K562 (cell line): Measurements from ENCODE around the gene RFC5. TPM values are rescaled to one million over a fixed set of nuclear protein-coding genes. Genes with fewer than 3 reads are reported as not detected.

Source experiments
- CHCHD3 ChIP-seq: fragments of 250-450 bp; sonication (Bioruptor Pico); IDR thresholded peaks from 2 replicates; pipeline ENCODE4 v2.1.2; 2022; ENCODE audit warnings: mild to moderate bottlenecking
- CHD4 ChIP-seq: fragments of 200-600 bp; sonication (generic); IDR thresholded peaks from 3 replicates; pipeline ENCODE4 v1.6.1; 2012; ENCODE audit warnings: low read depth, mild to moderate bottlenecking, mixed read lengths, low read length, inconsistent platforms; ENCODE audit not compliant: insufficient read depth, insufficient replicate concordance, poor library complexity, severe bottlenecking
- CTBP1 ChIP-seq: fragments of 450-650 bp; IDR thresholded peaks from 2 replicates; pipeline ENCODE4 v1.6.1; 2016; ENCODE audit warnings: borderline replicate concordance
- DDX20 ChIP-seq: fragments of 450-650 bp; IDR thresholded peaks from 2 replicates; pipeline ENCODE4 v1.6.1; 2016; ENCODE audit warnings: missing genetic modification characterization, low read depth, mild to moderate bottlenecking, missing compliant biosample characterization, moderate library complexity
- ETS2 ChIP-seq: IDR thresholded peaks from 2 replicates; pipeline ENCODE4 v1.6.1; 2016; ENCODE audit warnings: borderline replicate concordance, missing genetic modification characterization, mild to moderate bottlenecking, moderate library complexity, missing compliant biosample characterization; ENCODE audit not compliant: poor library complexity, severe bottlenecking
- GABPB2 ChIP-seq: fragments of 250-450 bp; sonication (Bioruptor Pico); conservative IDR thresholded peaks from 2 replicates; pipeline ENCODE4 v1.5.1; 2021; ENCODE audit warnings: mild to moderate bottlenecking
- KDM1A ChIP-seq, 2 experiments: fragments of 450-650 bp; IDR thresholded peaks; 2 replicates each; pipeline ENCODE4 v1.6.1; 2016; ENCODE audit warnings: mild to moderate bottlenecking in 2 of 2
- MAFK ChIP-seq: IDR thresholded peaks from 2 replicates; pipeline ENCODE4 v1.6.1; 2011; ENCODE audit warnings: low read length, improper control_type of control experiment
- NELFE ChIP-seq: IDR thresholded peaks from 2 replicates; pipeline ENCODE4 v1.6.1; 2011; ENCODE audit warnings: mild to moderate bottlenecking; ENCODE audit not compliant: insufficient read depth, insufficient read length
- NFRKB ChIP-seq: fragments of 450-650 bp; IDR thresholded peaks from 2 replicates; pipeline ENCODE4 v1.6.1; 2016; ENCODE audit warnings: low read depth
- PRPF4 ChIP-seq: fragments of 200-400 bp; formaldehyde crosslinking; IDR thresholded peaks from one replicate; pipeline ENCODE4 v1.6.1; 2017; ENCODE audit warnings: low read length, low read depth, mild to moderate bottlenecking; ENCODE audit not compliant: insufficient read depth, poor library complexity, severe bottlenecking
- SLC30A9 ChIP-seq: fragments of 250-450 bp; sonication (Bioruptor Pico); IDR thresholded peaks from 2 replicates; pipeline ENCODE4 v1.8.0; 2022; ENCODE audit warnings: mild to moderate bottlenecking, moderate library complexity
- TCFL5 ChIP-seq: fragments of 250-450 bp; sonication (Bioruptor Pico); conservative IDR thresholded peaks from 2 replicates; pipeline ENCODE4 v1.6.1; 2021; ENCODE audit warnings: mild to moderate bottlenecking, moderate library complexity, matching md5 sums
- TFE3 ChIP-seq: fragments of 450-650 bp; formaldehyde crosslinking; IDR thresholded peaks from 2 replicates; pipeline ENCODE4 v1.4.0; 2020; ENCODE audit warnings: mild to moderate bottlenecking, mixed read lengths
- ZBTB33 ChIP-seq: sonication (generic); formaldehyde crosslinking; IDR thresholded peaks from 2 replicates; pipeline ENCODE4 v1.8.1; 2023; ENCODE audit warnings: mild to moderate bottlenecking, missing genetic modification reagents
- ZNF133 ChIP-seq: fragments of 250-450 bp; sonication (Bioruptor Pico); IDR thresholded peaks from 2 replicates; pipeline ENCODE4 v1.4.0; 2020; ENCODE audit warnings: mild to moderate bottlenecking
- ZNF277 ChIP-seq: fragments of 250-450 bp; sonication (Bioruptor Pico); IDR thresholded peaks from 2 replicates; pipeline ENCODE4 v1.8.0; 2022; ENCODE audit warnings: inconsistent platforms, mild to moderate bottlenecking, moderate library complexity, borderline replicate concordance
- ZNF561 ChIP-seq: fragments of 450-650 bp; formaldehyde crosslinking; conservative IDR thresholded peaks from 2 replicates; pipeline ENCODE4 v1.4.0; 2020; ENCODE audit warnings: mild to moderate bottlenecking, moderate library complexity
- ZSCAN32 ChIP-seq: fragments of 450-650 bp; formaldehyde crosslinking; IDR thresholded peaks from 2 replicates; pipeline ENCODE4 v1.4.0; 2020; ENCODE audit warnings: mild to moderate bottlenecking, moderate library complexity
- polyA plus RNA-seq, 8 experiments: library from polyadenylated mRNA; depleted of rRNA in 4 of 8; stranded (reverse) in 5 of 8; unstranded in 3 of 8; fragments of >200 nt; fragmentation: Nextera tagmentation in 2 of 8; fragmentation: Illumina TruSeq in 1 of 8; extraction: Ambion mirVana in 2 of 8; extraction: Trizol in 1 of 8; gene quantifications; 2 replicates each; pipeline versions ENCODE4 v1.2.1 to v1.2.3, GENCODE V29; 2011 to 2014; ENCODE audit warnings: inconsistent platforms in 1 of 8, missing spikeins in 1 of 8
- total RNA-seq, 7 experiments: library from RNA; depleted of rRNA in 6 of 7; stranded (reverse); fragments of >200 nt in 6 of 7; fragmentation: Illumina TruSeq in 2 of 7; extraction: Trizol in 2 of 7; gene quantifications; 2 replicates each; pipeline versions ENCODE4 v1.2.1 to v1.2.3, GENCODE V29; 2011 to 2021; ENCODE audit warnings: low replicate concordance in 1 of 7

Gene RFC5
- total and polyA plus RNA-seq, 9 of the 15 experiments (the other 6 are each of a cell fraction or from before 2014, with no cell fraction given) = 61.8 to 189 (median 92.9) TPM

- TF ChIP-seq CTBP1 (peak; percentile 33; the same call in 1 of the 2 replicates), CHCHD3 (CRISPR knock-in tag) (no peak), TFE3 (CRISPR knock-in tag) (no peak), TCFL5 (CRISPR knock-in tag) (no peak), MAFK (no peak), ZNF277 (no peak), DDX20 (tag) (no peak), CHD4 (no peak), NFRKB (no peak), ZNF133 (CRISPR knock-in tag) (no peak), ETS2 (no peak), GABPB2 (no peak), ZBTB33 (CRISPR knock-in tag) (0 out of 2 replicates have a peak, but pooled peaks have one; percentile 15), SLC30A9 (no peak), ZSCAN32 (CRISPR knock-in tag) (no peak), NELFE (no peak), ZNF561 (CRISPR knock-in tag) (no peak), PRPF4 (no peak), KDM1A (IDR thresholded peaks at IDR 0.05) (no peak)
These were observed at the start of gene RFC5 (continued) for GRCh38 chr12:118016424-118017264.
